HG03378 (cell line): ENCODE data around the gene AMHR2.

Source experiments
- ATAC-seq: cut with Tn5 transposase; IDR thresholded peaks from one replicate; pipeline ENCODE4 v1.9.1; 2021; ENCODE audit warnings: mild to moderate bottlenecking, moderate library complexity; ENCODE audit not compliant: unreplicated experiment

AMHR2 gene

GRCh38 chr12:53476769-53477209, 53.1 kb downstream of the AMHR2 start:
- ATAC-seq, result no peak

- ATAC-seq, result no peak
Observed at GRCh38 chr12:53478865-53479264, 55.2 kb downstream of the AMHR2 start.

- no peak for ATAC-seq
Observed at GRCh38 chr12:53479331-53479730, 55.7 kb downstream of the AMHR2 start.

- ATAC-seq, result no peak
Observed at GRCh38 chr12:53480491-53481442, 57.1 kb downstream of the AMHR2 start.
